Transverse colon (tissue), 4 donors: ENCODE data around the gene C2orf15. TPM values are rescaled to one million over a fixed set of nuclear protein-coding genes. Genes with fewer than 3 reads are reported as not detected.

Experiments
- DNase-seq: peaks from one replicate; pipeline ENCODE4 v3.0.0-alpha.2; 2019
- H3K27ac ChIP-seq, 4 donors: fragments of 200-600 bp; sonication (generic); 2 replicates each; pipeline ENCODE4 v1.5.1; 2016 to 2018; ENCODE audit warnings: inconsistent platforms in 4 of 4
- H3K27me3 ChIP-seq: fragments of 200-600 bp; sonication (generic); 2 replicates; pipeline ENCODE4 v1.5.1; 2017; ENCODE audit warnings: inconsistent platforms
- H3K36me3 ChIP-seq, 4 donors: fragments of 200-600 bp; sonication (generic); 2 replicates each; pipeline ENCODE4 v1.5.1; 2017 to 2019; ENCODE audit warnings: inconsistent platforms in 4 of 4
- H3K4me1 ChIP-seq, 4 donors: fragments of 200-600 bp; sonication (generic); 2 replicates each; pipeline ENCODE4 v1.5.1; 2017 to 2020; ENCODE audit warnings: inconsistent platforms in 4 of 4
- H3K4me3 ChIP-seq, 4 donors: fragments of 200-600 bp; sonication (generic); 1 replicate in 1 of 4; 2 replicates in 3 of 4; pipeline versions ENCODE4 v1.5.1 to v1.6.1; 2017 to 2019; ENCODE audit warnings: inconsistent platforms in 4 of 4
- H3K9me3 ChIP-seq, 2 donors: fragments of 200-600 bp; sonication (generic); 2 replicates each; pipeline ENCODE4 v1.5.1; 2017 to 2019; ENCODE audit warnings: inconsistent platforms in 2 of 2
- EP300 ChIP-seq: sonication (generic); formaldehyde crosslinking; IDR thresholded peaks from one replicate; pipeline ENCODE4 v1.6.1; 2017; ENCODE audit warnings: antibody characterized with exemption, low read depth
- POLR2A ChIP-seq: fragments of 450-650 bp; IDR thresholded peaks from one replicate; pipeline ENCODE4 v1.6.1; 2016; ENCODE audit warnings: antibody characterized with exemption, mild to moderate bottlenecking, moderate library complexity
- POLR2AphosphoS5 ChIP-seq, 3 donors: sonication (generic); formaldehyde crosslinking; IDR thresholded peaks; one replicate each; pipeline ENCODE4 v1.6.1; 2016; ENCODE audit warnings: antibody characterized with exemption in 3 of 3
- WGBS, 2 donors: methylation state at CpG; one replicate each; pipeline ENCODE4 v1.1.5; 2018; ENCODE audit warnings: low coverage in 1 of 2; 5-methylcytosine and 5-hydroxymethylcytosine counted together
- in situ Hi-C, 4 donors: fragments of 200-750 bp; cut with MboI; loops; one replicate each; pipeline versions ENCODE4 v1.15.0 to v1.15.1; 2017; ENCODE audit warnings: low sequenced_read_pairs in 3 of 4, low pct_ligation_motif_present in 1 of 4, low pct_unique_long_range_greater_than_20kb in 1 of 4
- intact Hi-C: fragments of 100-400 bp; cut with DNase I; formaldehyde crosslinking; loops from one replicate; pipeline ENCODE4 v1.15.1; 2023; ENCODE audit warnings: low total_unique reads
- small RNA-seq, 4 donors: library from RNA; depleted of rRNA; stranded (forward); fragments of <200 nt; gene quantifications; one replicate each; pipeline ENCODE3, GENCODE V24; 2016
- total RNA-seq, 4 donors: library from RNA; depleted of rRNA; stranded (reverse); fragments of >200 nt; gene quantifications; one replicate each; pipeline ENCODE4 v1.1.0, GENCODE V29; 2016
- TF ChIP-seq, protein P1 (sequence below), 5 experiments: fragments of 200-600 bp in 3 of 5; fragments of 450-650 bp in 2 of 5; sonication (generic) in 3 of 5; IDR thresholded peaks; 1 replicate in 2 of 5; 2 replicates in 3 of 5; pipeline ENCODE4 v1.5.1; 2016 to 2017; ENCODE audit warnings: antibody characterized with exemption in 5 of 5, inconsistent platforms in 3 of 5, mild to moderate bottlenecking in 2 of 5, moderate library complexity in 1 of 5

Gene C2orf15
- total RNA-seq, 4 donors from 2014 or later: 0.82 to 3.7 (median 1.8) TPM; not detected in 1

- DNase-seq: no peak
- no peaks in the 10 kb centered on the region for H3K4me1 ChIP-seq
- in situ Hi-C loops: no loop called here
- no peak overlapping the region for H3K4me3 ChIP-seq
- no peak overlapping the region for H3K27ac ChIP-seq
- WGBS, 2 donors: 80 to 81% methylated on average over 6 to 7 of the region's 7 CpGs
- intact Hi-C loops: no loop called here
- peaks cover 0 to 17% (median 5%) of the 10 kb centered on the region in 4 donors for H3K36me3 ChIP-seq
- H3K27me3 ChIP-seq: no peaks in the 10 kb centered on the region
- H3K9me3 ChIP-seq: no peaks in the 10 kb centered on the region
- TF ChIP-seq, protein P1, sequence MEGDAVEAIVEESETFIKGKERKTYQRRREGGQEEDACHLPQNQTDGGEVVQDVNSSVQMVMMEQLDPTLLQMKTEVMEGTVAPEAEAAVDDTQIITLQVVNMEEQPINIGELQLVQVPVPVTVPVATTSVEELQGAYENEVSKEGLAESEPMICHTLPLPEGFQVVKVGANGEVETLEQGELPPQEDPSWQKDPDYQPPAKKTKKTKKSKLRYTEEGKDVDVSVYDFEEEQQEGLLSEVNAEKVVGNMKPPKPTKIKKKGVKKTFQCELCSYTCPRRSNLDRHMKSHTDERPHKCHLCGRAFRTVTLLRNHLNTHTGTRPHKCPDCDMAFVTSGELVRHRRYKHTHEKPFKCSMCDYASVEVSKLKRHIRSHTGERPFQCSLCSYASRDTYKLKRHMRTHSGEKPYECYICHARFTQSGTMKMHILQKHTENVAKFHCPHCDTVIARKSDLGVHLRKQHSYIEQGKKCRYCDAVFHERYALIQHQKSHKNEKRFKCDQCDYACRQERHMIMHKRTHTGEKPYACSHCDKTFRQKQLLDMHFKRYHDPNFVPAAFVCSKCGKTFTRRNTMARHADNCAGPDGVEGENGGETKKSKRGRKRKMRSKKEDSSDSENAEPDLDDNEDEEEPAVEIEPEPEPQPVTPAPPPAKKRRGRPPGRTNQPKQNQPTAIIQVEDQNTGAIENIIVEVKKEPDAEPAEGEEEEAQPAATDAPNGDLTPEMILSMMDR (IDR thresholded peaks at IDR 0.05): no peak
- no peak for TF ChIP-seq POLR2AphosphoS5 (IDR thresholded peaks at IDR 0.05)
- no peak for TF ChIP-seq EP300
- no peak for TF ChIP-seq POLR2A
Observed at GRCh38 chr2:99200076-99200800, 58.7 kb downstream of the C2orf15 start.

Small RNA genes within 50 kb of the gene (small RNA-seq; reads per million reads assigned to genes)
- 0 reads per million in 4 donors for gene AC092587.1

Other genes starting within 250 kb of the C2orf15 start
- 10 to 100 TPM; 15.1 to 21.3 (median 16.9) TPM for gene CRACDL, start 205.5 kb upstream of the C2orf15 start, total RNA-seq
- 10 to 100 TPM in 3 of 4 donors, 1 to 10 TPM in 1; 7.5 to 18.5 (median 13.6) TPM for gene TSGA10, start 13.2 kb downstream of the C2orf15 start, total RNA-seq
- gene LIPT1, start 13.3 kb downstream of the C2orf15 start, total RNA-seq: 10 to 100 TPM in 1 of 4 donors, 1 to 10 TPM in 2, not detected in 1; 6.0 to 19.9 (median 7.8) TPM
- 10 to 100 TPM in 3 of 4 donors, 1 to 10 TPM in 1; 5.0 to 30.6 (median 24.0) TPM for gene MITD1, start 39.4 kb downstream of the C2orf15 start, total RNA-seq
- gene MRPL30, start 39.5 kb downstream of the C2orf15 start, total RNA-seq: 10 to 100 TPM; 12.5 to 23.0 (median 17.6) TPM
- gene LYG2, start 114.0 kb downstream of the C2orf15 start, total RNA-seq: not detected
- gene LYG1, start 159.5 kb downstream of the C2orf15 start, total RNA-seq: 1 to 10 TPM in 1 of 4 donors, not detected in 3; 1.5 TPM
- 10 to 100 TPM; 11.3 to 41.5 (median 33.2) TPM for gene TXNDC9, start 194.6 kb downstream of the C2orf15 start, total RNA-seq
- 10 to 100 TPM; 13.1 to 32.6 (median 20.6) TPM for gene EIF5B, start 195.7 kb downstream of the C2orf15 start, total RNA-seq